ENCODE results near the gene TENM3.
A peak's percentile ranks its signal among the peaks of the same experiment; 100 is the strongest.

Gene TENM3

GRCh38 chr4:182776376-182777105 is 533.3 kb downstream of the TENM3 start:
- no peak for DNase-seq (ENCODE audit: low read depth)

DNA sequence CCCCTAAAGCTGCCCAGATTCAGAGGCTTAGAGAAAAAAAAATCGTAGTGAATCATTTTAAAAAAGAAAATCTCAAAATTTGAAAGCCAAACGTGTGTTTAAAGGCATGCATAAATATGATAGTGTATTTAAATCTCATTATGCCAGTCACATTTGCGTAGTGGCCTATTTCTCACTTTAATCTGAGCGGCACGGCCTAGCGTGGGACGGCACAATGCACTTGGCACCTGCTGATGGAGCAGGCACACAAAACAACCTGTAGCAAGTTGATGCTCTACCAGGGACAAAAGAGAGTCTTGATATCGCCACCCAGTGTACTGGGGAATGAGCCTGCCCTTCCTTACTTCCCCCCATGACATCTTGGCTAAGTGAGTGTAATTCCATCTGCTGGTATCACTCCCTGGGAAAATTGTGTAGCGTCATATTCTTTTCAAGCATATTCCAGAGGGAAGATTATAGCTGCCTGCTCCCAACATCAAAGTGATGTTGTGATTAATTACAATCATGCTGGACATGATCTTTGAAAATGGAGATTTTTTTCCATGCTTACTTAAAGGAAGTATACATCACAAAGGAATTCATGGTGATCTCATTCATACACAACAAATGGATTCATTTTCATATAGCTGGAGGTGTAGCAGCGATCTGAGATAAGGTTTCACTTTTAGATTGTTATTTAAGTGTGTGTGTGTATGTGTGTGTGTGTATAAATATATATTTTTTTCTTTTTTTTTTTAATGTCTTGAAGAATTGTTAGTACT is 535.2 kb downstream of the TENM3 start:
- no peak for DNase-seq (ENCODE audit: low read depth)

- no peak for DNase-seq (ENCODE audit: low read depth)
Measured at GRCh38 chr4:182786991-182787390, 543.8 kb downstream of the TENM3 start.

- DNase-seq (ENCODE audit: low read depth): no peak
Measured at GRCh38 chr4:182788201-182788600, 545.0 kb downstream of the TENM3 start.

DNA sequence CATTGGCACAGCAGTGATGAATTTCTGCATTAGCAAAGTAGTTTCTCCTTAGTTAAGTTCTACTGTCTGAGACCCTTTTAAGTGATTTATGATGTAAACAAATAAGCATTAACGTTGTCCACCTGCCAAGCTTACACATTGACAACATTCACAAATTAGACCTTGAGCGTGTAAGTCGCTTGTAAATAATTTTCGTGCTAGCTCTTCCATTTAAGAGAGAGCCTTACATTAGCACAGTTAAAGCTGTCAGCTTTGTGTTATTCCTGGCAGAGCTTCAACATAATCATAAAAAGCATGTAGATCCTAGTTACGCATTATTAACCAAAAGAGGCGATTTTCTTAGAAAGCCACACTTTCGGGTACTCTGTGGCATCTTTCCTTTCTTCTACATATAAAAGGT is 546.3 kb downstream of the TENM3 start:
- no peak for DNase-seq (ENCODE audit: low read depth)

DNA sequence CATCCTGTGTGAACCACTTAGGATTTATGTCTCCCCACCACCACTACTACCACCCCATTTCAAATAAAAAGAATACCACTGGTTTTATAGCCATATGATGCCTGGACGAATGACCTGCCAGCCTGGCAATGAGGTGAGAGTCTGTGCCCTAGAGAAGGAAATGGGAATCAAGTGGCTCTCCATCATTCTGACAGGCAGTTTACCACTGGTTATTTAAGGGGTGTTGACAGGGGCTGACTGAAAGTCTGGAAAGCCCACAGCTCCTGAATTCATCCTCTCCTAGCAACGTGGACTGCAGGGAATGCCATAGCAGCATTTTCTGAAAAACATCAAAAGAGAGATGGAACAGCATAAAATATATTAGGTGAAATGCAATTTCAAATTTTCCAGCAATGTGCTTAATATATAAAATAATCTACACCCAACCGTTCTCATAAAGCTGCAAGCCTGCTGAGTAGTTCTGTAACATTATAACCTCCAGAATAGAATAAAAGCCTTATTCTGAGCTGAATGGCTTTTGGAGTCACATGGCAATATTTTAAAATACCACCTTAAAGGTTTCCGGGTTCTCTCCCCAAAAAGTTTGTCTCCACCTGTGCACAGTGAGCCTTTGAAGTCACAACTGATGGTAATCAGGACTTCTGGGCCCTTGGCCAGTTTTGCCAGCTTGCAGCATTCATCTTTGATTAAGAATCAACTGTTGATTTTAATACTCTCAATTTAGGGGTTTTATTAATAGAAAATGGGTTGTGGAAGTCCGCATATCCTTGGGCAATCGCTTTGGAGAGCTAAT is 552.4 kb downstream of the TENM3 start:
- DNase-seq (ENCODE audit: low read depth): no peak

GRCh38 chr4:182799515-182800215 is 556.5 kb downstream of the TENM3 start:
- no peak for DNase-seq (ENCODE audit: low read depth)

- no peak for DNase-seq (ENCODE audit: low read depth)
Measured at GRCh38 chr4:182800216-182800515, 557.0 kb downstream of the TENM3 start.

DNA sequence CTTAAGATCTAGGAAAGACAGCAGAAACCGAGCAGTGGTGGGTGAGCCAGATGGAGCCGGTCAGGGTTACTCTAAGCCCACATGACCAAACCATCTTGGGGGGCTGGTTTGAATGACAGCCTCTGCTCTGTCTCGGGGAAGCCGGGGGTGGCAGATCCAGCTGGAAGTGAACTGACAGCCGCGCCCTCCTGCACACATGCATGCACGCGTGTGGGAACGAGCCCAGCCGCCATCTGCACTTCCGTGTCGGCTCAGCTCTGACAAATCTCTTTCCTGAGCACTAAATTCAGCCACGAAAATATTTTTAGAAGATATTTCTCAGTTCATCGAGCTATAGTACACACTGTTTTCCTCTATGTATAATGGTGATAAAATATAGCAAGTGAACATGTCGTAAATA is 558.4 kb downstream of the TENM3 start:
- no peak for DNase-seq (ENCODE audit: low read depth)

GRCh38 chr4:182802621-182803020 is 559.4 kb downstream of the TENM3 start:
- no peak for DNase-seq (ENCODE audit: low read depth)

DNA sequence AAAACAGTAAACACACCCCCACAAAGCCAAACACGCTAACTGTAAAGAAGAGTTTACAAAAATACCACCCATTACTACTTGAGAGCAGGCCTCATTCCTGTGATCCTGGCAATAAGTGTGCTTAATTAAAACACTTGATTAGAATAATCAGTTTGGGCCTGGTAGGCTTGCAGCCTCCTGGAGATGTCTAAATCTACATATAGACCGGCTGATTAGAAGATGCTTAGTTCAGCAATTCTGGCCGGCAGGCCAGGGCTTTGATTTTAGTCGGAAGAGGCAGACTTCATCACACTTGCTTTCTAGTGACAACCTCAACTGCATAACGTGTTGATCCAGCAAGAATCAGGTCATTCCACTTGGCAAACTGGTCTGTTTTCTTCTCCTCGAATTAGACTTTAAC is 560.0 kb downstream of the TENM3 start:
- DNase-seq (ENCODE audit: low read depth): no peak

DNA sequence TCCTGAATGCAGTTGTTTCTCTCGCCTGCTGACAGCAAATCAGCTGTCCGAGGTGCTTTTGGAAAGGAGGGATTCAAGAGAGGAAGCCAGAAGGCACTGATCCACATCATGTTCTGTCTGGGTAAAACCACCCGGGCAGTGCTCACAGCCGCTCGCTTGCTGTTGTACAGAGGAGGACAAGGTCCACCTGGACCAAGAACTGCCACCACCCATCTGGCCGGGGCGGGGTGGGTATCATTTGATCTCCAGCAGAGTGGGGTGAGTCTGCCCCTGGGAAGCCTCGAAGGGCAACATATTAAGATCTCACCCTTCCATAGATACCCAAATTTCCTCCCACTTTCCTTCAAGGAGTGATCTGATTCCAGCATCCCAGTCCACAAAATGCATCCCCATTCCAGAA is 560.9 kb downstream of the TENM3 start:
- DNase-seq (ENCODE audit: low read depth): no peak

- DNase-seq (ENCODE audit: low read depth): no peak
Measured at GRCh38 chr4:182805321-182805720, 562.1 kb downstream of the TENM3 start.

DNA sequence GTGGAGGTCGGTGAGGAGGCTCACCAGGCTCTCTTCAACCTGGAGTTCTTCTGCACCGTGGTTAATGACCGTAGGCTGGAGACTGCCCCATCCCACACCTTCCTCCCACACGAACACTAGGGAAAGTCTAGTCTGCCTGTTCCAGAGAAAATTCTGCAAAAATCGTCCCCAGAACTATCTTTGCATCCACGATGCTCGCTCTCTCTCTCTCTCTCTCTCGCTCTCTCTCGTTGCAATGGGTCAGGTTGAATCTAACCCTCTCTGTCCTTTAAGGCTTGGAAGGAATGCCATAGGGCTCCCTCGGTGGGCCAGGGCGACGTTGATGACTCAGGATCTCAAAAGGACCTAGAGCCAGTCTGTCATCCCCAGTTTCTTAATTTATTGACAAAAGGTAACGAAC is 562.5 kb downstream of the TENM3 start:
- DNase-seq (ENCODE audit: low read depth): no peak

- peak; percentile 25 for DNase-seq (ENCODE audit: low read depth)
Measured at GRCh38 chr4:182806259-182807252, 563.4 kb downstream of the TENM3 start.

DNA sequence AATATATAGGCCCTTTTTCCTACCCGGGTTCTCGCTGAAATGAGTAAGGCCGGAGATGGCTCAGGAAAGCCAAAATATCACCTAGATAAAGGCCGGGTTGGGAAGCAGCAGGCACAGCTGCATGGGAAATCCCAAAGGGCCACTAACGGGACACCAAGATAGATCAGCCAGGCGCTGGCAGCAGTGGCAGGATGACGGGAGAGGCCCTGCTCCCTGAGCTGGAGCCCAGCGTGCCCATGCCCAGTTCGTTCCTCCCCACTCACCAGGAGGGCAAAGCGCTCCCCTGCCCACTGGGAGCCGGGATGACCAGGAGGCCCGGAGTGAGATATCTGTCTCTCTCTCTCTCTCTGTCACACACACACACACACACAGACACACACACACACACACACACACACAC is 564.1 kb downstream of the TENM3 start:
- no peak for DNase-seq (ENCODE audit: low read depth)

GRCh38 chr4:182807767-182808548 is 564.8 kb downstream of the TENM3 start:
- no peak for DNase-seq (ENCODE audit: low read depth)

DNA sequence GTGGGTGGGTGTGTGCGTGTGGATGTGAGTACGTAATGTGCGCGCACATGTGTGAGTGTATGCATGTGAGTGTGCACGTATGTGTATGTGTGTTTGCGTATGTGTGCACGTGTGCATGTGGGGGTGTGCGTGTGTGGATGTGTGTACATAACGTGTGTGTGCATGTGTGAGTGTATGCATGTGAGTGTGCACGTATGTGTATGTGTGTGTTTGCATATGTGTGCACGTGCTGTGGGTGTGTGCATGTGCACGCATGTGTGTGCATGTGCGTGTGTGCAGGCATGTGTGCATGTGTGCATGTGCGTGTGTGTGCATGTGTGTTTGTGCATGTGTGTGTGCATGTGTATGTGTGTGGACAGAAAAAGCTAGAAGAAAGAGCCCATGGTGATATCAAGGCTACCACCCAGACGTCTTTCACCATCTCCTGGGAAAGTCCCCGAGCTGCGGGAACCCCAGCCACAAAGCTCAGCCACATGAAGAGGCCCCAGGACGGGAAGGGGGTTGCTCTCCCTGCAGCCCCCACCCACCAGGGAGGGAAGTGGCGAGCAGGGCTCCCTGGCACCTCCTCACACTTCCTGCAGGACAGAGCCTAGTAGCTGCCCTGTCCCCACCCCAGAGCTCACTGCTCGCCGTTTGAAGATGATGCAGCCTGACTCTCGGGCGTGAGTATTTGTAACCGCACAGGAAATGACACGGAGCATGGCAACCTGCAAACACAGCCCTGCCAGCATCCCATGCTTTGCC is 565.6 kb downstream of the TENM3 start:
- DNase-seq (ENCODE audit: low read depth): peak; percentile 7

DNA sequence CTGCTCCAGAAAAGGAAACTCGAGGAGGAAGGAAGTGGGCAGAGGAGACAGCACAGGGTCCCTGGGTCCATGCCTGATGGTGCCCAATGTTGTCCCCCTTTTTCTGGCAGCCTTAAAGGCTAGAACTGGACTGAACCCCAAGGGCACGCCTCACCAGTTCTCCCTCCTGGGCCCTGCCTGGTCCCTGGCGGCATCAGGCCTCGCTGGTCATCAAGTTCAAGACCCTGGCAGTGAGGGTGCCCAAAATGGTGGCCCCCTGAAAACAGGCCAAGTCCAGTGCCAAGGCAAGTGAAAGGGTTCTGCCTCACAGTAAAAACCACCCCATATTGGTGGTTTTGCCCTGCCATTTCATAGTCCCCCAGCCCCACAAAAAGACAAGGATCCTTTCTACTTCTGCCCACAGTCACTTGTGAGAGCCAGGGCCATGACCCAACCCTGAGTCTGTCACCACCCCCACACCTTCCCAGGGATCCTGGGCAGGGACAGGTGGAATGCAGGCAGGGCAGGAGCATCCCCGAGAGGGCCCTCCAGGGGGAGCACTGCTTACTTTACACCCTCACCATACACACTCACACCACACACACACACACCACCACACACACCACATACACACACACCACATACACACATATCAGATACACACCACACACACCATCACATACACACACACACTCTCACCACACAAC is 566.4 kb downstream of the TENM3 start:
- DNase-seq (ENCODE audit: low read depth): no peak

Measured in T follicular helper cell (primary cell).